Liver (tissue), 3 donors: ENCODE results near the gene GPA33.

ENCODE experiments used
- EGR1 ChIP-seq, 2 donors: IDR thresholded peaks; 2 replicates each; pipeline ENCODE4 v1.6.1; 2016 to 2018; ENCODE audit warnings: antibody characterized with exemption in 2 of 2, low read depth in 2 of 2
- GABPA ChIP-seq, 2 donors: IDR thresholded peaks in 1 of 2; conservative IDR thresholded peaks in 1 of 2; 2 replicates each; pipeline ENCODE4 v1.6.1; 2016; ENCODE audit warnings: antibody characterized with exemption in 2 of 2, mild to moderate bottlenecking in 1 of 2, moderate library complexity in 1 of 2
- RXRA ChIP-seq, 2 donors: IDR thresholded peaks; 2 replicates each; pipeline ENCODE4 v1.6.1; 2017 to 2018; ENCODE audit warnings: antibody characterized with exemption in 2 of 2, mild to moderate bottlenecking in 1 of 2
- SP1 ChIP-seq: IDR thresholded peaks from 2 replicates; pipeline ENCODE4 v1.6.1; 2018; ENCODE audit warnings: antibody characterized with exemption, mild to moderate bottlenecking
- TAF1 ChIP-seq: conservative IDR thresholded peaks from 2 replicates; pipeline ENCODE4 v1.6.1; 2016; ENCODE audit warnings: antibody characterized with exemption, mild to moderate bottlenecking
- TF ChIP-seq, protein P1 (sequence below): fragments of 150-350 bp; IDR thresholded peaks from 2 replicates; pipeline ENCODE4 v1.5.1; 2017; ENCODE audit warnings: improper control_type of control experiment, low read depth, low read length; ENCODE audit not compliant: missing input control
- TF ChIP-seq, protein P2 (sequence below): IDR thresholded peaks from 2 replicates; pipeline ENCODE4 v1.6.1; 2016; ENCODE audit warnings: antibody characterized with exemption, mild to moderate bottlenecking
- TF ChIP-seq, protein P3 (sequence below): IDR thresholded peaks from 2 replicates; pipeline ENCODE4 v1.6.1; 2016; ENCODE audit warnings: antibody characterized with exemption
- TF ChIP-seq, protein P4 (sequence below): IDR thresholded peaks from 2 replicates; pipeline ENCODE4 v1.6.1; 2016; ENCODE audit warnings: antibody characterized with exemption
- donor health status: healthy.
- donor health status: healthy.

DNA sequence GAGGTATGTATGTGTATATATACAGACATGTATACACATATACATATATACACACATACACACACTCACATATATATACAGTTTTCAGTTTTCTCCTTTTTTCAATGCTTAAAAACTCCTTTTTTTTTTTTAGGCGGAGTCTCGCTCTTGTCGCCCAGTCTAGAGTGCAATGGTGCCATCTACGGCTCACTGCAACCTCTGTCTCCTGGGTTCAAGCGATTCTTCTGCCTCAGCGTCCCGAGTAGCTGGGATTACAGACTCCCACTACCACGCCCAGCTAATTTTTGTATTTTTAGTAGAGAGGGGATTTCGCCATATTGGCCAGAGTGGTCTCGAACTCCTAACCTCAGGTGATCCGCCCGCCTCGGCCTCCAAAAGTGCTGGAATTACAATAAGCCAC lies 30.7 kb upstream of the GPA33 start:
- TF ChIP-seq, protein P1, sequence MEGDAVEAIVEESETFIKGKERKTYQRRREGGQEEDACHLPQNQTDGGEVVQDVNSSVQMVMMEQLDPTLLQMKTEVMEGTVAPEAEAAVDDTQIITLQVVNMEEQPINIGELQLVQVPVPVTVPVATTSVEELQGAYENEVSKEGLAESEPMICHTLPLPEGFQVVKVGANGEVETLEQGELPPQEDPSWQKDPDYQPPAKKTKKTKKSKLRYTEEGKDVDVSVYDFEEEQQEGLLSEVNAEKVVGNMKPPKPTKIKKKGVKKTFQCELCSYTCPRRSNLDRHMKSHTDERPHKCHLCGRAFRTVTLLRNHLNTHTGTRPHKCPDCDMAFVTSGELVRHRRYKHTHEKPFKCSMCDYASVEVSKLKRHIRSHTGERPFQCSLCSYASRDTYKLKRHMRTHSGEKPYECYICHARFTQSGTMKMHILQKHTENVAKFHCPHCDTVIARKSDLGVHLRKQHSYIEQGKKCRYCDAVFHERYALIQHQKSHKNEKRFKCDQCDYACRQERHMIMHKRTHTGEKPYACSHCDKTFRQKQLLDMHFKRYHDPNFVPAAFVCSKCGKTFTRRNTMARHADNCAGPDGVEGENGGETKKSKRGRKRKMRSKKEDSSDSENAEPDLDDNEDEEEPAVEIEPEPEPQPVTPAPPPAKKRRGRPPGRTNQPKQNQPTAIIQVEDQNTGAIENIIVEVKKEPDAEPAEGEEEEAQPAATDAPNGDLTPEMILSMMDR, result no peak
- TF ChIP-seq, protein P2, sequence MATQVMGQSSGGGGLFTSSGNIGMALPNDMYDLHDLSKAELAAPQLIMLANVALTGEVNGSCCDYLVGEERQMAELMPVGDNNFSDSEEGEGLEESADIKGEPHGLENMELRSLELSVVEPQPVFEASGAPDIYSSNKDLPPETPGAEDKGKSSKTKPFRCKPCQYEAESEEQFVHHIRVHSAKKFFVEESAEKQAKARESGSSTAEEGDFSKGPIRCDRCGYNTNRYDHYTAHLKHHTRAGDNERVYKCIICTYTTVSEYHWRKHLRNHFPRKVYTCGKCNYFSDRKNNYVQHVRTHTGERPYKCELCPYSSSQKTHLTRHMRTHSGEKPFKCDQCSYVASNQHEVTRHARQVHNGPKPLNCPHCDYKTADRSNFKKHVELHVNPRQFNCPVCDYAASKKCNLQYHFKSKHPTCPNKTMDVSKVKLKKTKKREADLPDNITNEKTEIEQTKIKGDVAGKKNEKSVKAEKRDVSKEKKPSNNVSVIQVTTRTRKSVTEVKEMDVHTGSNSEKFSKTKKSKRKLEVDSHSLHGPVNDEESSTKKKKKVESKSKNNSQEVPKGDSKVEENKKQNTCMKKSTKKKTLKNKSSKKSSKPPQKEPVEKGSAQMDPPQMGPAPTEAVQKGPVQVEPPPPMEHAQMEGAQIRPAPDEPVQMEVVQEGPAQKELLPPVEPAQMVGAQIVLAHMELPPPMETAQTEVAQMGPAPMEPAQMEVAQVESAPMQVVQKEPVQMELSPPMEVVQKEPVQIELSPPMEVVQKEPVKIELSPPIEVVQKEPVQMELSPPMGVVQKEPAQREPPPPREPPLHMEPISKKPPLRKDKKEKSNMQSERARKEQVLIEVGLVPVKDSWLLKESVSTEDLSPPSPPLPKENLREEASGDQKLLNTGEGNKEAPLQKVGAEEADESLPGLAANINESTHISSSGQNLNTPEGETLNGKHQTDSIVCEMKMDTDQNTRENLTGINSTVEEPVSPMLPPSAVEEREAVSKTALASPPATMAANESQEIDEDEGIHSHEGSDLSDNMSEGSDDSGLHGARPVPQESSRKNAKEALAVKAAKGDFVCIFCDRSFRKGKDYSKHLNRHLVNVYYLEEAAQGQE, result no peak
- no peak for TF ChIP-seq GABPA (IDR thresholded peaks at IDR 0.05 in 1 of 2, conservative IDR thresholded peaks at IDR 0.05 in 1 of 2)
- no peak for TF ChIP-seq SP1
- TF ChIP-seq, protein P3, sequence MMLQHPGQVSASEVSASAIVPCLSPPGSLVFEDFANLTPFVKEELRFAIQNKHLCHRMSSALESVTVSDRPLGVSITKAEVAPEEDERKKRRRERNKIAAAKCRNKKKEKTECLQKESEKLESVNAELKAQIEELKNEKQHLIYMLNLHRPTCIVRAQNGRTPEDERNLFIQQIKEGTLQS, result no peak
- no peak for TF ChIP-seq RXRA (IDR thresholded peaks at IDR 0.05)
- TF ChIP-seq, protein P4, sequence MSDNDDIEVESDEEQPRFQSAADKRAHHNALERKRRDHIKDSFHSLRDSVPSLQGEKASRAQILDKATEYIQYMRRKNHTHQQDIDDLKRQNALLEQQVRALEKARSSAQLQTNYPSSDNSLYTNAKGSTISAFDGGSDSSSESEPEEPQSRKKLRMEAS, result no peak
- TF ChIP-seq TAF1, result no peak
- TF ChIP-seq EGR1 (IDR thresholded peaks at IDR 0.05; ENCODE audit: low read depth in 2 of 2), result no peak
